BJ (cell line): ENCODE data around the gene TNFRSF19. TPM values are rescaled to one million over a fixed set of nuclear protein-coding genes. Genes with fewer than 3 reads are reported as not detected.
A peak's percentile ranks its signal among the peaks of the same experiment; 100 is the strongest.

Source experiments
- CTCF ChIA-PET: fragments of 350-600 bp; formaldehyde crosslinking; extraction: SDS; loops from one replicate; lab custom pipeline; 2021; ENCODE audit warnings: antibody characterized with exemption, inconsistent platforms; lab: Yijun Ruan, JAX
- POLR2A ChIA-PET: fragments of 300-600 bp; sonication (Branson Sonifier 250); formaldehyde crosslinking; extraction: SDS; loops from one replicate; lab custom pipeline; 2021; ENCODE audit warnings: antibody characterized with exemption; lab: Charles Lee
- DNase-seq: peaks from one replicate; pipeline ENCODE4 v3.0.0-alpha.2; 2011; ENCODE audit warnings: low read depth
- H3K27me3 ChIP-seq: 2 replicates; pipeline ENCODE4 v1.6.0; 2011; ENCODE audit warnings: low read length; ENCODE audit not compliant: control insufficient read depth, insufficient read depth
- H3K36me3 ChIP-seq: 2 replicates; pipeline ENCODE4 v1.5.1; 2011; ENCODE audit warnings: low read length; ENCODE audit not compliant: control insufficient read depth, insufficient read depth
- H3K4me3 ChIP-seq: 2 replicates; pipeline ENCODE4 v1.5.1; 2011; ENCODE audit warnings: low read depth, mild to moderate bottlenecking, control low read depth, low read length
- CTCF ChIP-seq: IDR thresholded peaks from 2 replicates; pipeline ENCODE4 v1.5.1; 2011; ENCODE audit warnings: low read depth, mild to moderate bottlenecking, control low read depth, inconsistent platforms, low read length, moderate library complexity; ENCODE audit not compliant: insufficient read depth
- polyA plus RNA-seq: library from polyadenylated mRNA; depleted of rRNA; stranded (reverse); fragments of >200 nt; gene quantifications from 2 replicates; pipeline ENCODE4 v1.2.3, GENCODE V29; 2011

The TNFRSF19 gene
- polyA plus RNA-seq, 1 experiment, result 14.8 TPM

GRCh38 chr13:23580684-23581060, 10.5 kb downstream of the TNFRSF19 start:
- ChIA-PET POLR2A (no interaction called here), CTCF (interaction anchor here (0.6 to 1.8 kb wide), 3 partner anchors 111 to 162 kb away, joined by 3 to 6 read pairs (median 3); no protein-coding TSS in a partner anchor)
- TF ChIP-seq CTCF, result no peak
- Histone ChIP-seq H3K4me3 (peak overlapping the region; percentile 80; the same call in 1 of the 2 replicates), H3K36me3 (no peaks in the 10 kb centered on the region), H3K27me3 (no peaks in the 10 kb centered on the region)
- DNase-seq, result no peak

GRCh38 chr13:23583491-23583890, 13.3 kb downstream of the TNFRSF19 start:
- H3K27me3 ChIP-seq, result no peaks in the 10 kb centered on the region
- ChIA-PET POLR2A (no interaction called here), CTCF (no interaction called here)
- H3K36me3 ChIP-seq, result no peaks in the 10 kb centered on the region
- TF ChIP-seq CTCF, result no peak
- no peak for DNase-seq
- H3K4me3 ChIP-seq, result no peak overlapping the region

GRCh38 chr13:23584275-23584674, 14.1 kb downstream of the TNFRSF19 start:
- DNase-seq, result no peak
- TF ChIP-seq CTCF, result no peak
- ChIA-PET CTCF (no interaction called here), POLR2A (no interaction called here)
- no peaks in the 10 kb centered on the region for H3K36me3 ChIP-seq
- H3K27me3 ChIP-seq, result no peaks in the 10 kb centered on the region
- H3K4me3 ChIP-seq, result no peak overlapping the region

GRCh38 chr13:23586336-23586735, 16.1 kb downstream of the TNFRSF19 start:
- no peaks in the 10 kb centered on the region for H3K36me3 ChIP-seq
- POLR2A ChIA-PET, result no interaction called here
- CTCF ChIA-PET, result interaction anchor here (1.2 kb wide), 1 partner anchor 11 kb away, joined by 4 read pairs; no protein-coding TSS in a partner anchor
- DNase-seq, result no peak
- no peaks in the 10 kb centered on the region for H3K27me3 ChIP-seq
- TF ChIP-seq CTCF, result no peak
- H3K4me3 ChIP-seq, result no peak overlapping the region

- H3K4me3 ChIP-seq, result no peak overlapping the region
- POLR2A ChIA-PET, result no interaction called here
- CTCF ChIA-PET, result interaction anchor here (0.8 to 2.0 kb wide), 2 partner anchors 10 to 130 kb away, joined by 3 to 6 read pairs; no protein-coding TSS in a partner anchor
- no peak for TF ChIP-seq CTCF
- no peak for DNase-seq
- H3K27me3 ChIP-seq, result no peaks in the 10 kb centered on the region
- no peaks in the 10 kb centered on the region for H3K36me3 ChIP-seq
These were observed 18.5 kb downstream of the TNFRSF19 start for GRCh38 chr13:23588666-23589065.
